Measurements from ENCODE around the gene ARL8A. TPM values are rescaled to one million over a fixed set of nuclear protein-coding genes. Genes with fewer than 3 reads are reported as not detected.

Gene ARL8A
- polyA plus RNA-seq, 1 donor (not counting 4 experiments of a cell fraction or from before 2014, with no cell fraction given): 58.6 TPM

DNA sequence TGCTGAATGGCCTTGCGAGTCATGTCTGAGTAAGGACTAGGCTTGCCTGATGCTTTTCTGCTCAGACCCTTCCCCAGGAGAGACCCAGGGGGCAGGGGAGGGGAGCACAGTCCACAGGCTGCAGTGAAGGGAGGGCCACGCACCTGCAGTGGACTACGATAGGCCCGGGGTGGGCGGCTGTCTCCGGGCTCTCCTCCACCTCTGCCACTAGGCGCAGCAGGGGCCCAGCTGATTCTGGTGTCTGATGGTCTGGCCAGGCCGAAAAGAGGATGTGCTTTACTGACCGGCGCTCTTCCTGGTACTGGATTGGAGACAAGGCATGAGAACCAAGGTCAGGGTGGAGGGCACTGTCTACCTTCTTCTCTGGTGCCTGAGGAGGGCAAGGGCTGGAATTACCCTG lies 7.9 kb upstream of the ARL8A start:
- H3K79me2 ChIP-seq (ENCODE audit: control insufficient read depth, insufficient read depth, low read length): no peaks in the 10 kb centered on the region

DNA sequence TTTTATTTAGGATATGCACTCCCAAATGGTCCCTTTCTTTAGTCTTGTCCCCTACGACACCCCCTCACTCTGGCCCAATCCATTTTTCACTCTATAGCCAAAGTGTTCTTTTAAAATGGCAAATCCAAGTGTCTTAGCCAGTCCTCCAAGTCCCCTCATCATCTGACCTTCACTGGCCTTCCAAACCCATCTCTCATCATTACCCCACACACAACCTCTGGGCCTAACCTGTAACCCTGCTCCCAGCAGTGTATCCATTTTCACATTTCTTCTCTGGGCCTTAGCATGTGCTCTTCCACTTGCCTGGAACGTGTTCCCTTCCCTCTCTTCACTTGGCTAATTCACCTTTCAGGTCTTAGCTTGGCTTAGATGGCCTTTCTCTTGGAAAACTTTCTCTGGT lies 6.5 kb upstream of the ARL8A start:
- no peaks in the 10 kb centered on the region for H3K4me1 ChIP-seq (ENCODE audit: control insufficient read depth, extremely low read depth, insufficient read depth, low read length)
- H2AFZ ChIP-seq (ENCODE audit: control insufficient read depth, low read length): no peak overlapping the region
- H3K79me2 ChIP-seq (ENCODE audit: control insufficient read depth, insufficient read depth, low read length): no peaks in the 10 kb centered on the region
- H3K4me2 ChIP-seq (ENCODE audit: control insufficient read depth, extremely low read depth, insufficient read depth, low read depth, low read length): no peak overlapping the region
- no peaks in the 10 kb centered on the region for H3K9me3 ChIP-seq (ENCODE audit: control insufficient read depth, low read depth, low read length)
- dilution Hi-C loops (cut with MboI; ENCODE audit: extremely low pct_ligation_motif_present, low sequenced_read_pairs): no loop called here
- no peak overlapping the region for H3K27ac ChIP-seq (ENCODE audit: control insufficient read depth, insufficient read depth, low read length)
- no peaks in the 10 kb centered on the region for H3K27me3 ChIP-seq (ENCODE audit: control insufficient read depth, extremely low read depth, insufficient read depth, low read length)
- no peak overlapping the region for H3K9ac ChIP-seq (ENCODE audit: control insufficient read depth, extremely low read depth, insufficient read depth, low read length)
- no peaks in the 10 kb centered on the region for H4K20me1 ChIP-seq (ENCODE audit: control insufficient read depth, extremely low read depth, insufficient read depth, low read length)
- H3K4me3 ChIP-seq (ENCODE audit: control insufficient read depth in 2 of 3, extremely low read depth in 1 of 3, insufficient read depth in 2 of 3, low read depth in 1 of 3, low read length in 3 of 3): no peak overlapping the region
- DNase-seq (ENCODE audit: low read depth, low spot score) (no peak), FAIRE-seq (no peak)
- H3K36me3 ChIP-seq (ENCODE audit: control insufficient read depth in 2 of 2, extremely low read depth in 1 of 2, insufficient read depth in 2 of 2, low read length in 2 of 2): no peaks in the 10 kb centered on the region
- H3K9me1 ChIP-seq (ENCODE audit: control insufficient read depth, extremely low read depth, insufficient read depth, low read length): no peaks in the 10 kb centered on the region
- TF ChIP-seq EZH2 (IDR thresholded peaks at IDR 0.05; ENCODE audit: low read length): no peak
- TF ChIP-seq, protein P1, sequence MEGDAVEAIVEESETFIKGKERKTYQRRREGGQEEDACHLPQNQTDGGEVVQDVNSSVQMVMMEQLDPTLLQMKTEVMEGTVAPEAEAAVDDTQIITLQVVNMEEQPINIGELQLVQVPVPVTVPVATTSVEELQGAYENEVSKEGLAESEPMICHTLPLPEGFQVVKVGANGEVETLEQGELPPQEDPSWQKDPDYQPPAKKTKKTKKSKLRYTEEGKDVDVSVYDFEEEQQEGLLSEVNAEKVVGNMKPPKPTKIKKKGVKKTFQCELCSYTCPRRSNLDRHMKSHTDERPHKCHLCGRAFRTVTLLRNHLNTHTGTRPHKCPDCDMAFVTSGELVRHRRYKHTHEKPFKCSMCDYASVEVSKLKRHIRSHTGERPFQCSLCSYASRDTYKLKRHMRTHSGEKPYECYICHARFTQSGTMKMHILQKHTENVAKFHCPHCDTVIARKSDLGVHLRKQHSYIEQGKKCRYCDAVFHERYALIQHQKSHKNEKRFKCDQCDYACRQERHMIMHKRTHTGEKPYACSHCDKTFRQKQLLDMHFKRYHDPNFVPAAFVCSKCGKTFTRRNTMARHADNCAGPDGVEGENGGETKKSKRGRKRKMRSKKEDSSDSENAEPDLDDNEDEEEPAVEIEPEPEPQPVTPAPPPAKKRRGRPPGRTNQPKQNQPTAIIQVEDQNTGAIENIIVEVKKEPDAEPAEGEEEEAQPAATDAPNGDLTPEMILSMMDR (optimal IDR thresholded peaks at IDR 0.05 in 1 of 3, IDR thresholded peaks at IDR 0.05 in 1 of 3, conservative IDR thresholded peaks at IDR 0.05 in 1 of 3; ENCODE audit: extremely low read depth in 1 of 3, insufficient read depth in 2 of 3, low read length in 3 of 3): no peak

More for the DNA sequence above, 7.9 kb upstream of the ARL8A start:
- dilution Hi-C loops (cut with MboI; ENCODE audit: extremely low pct_ligation_motif_present, low sequenced_read_pairs): no loop called here
- Histone ChIP-seq H3K4me2 (ENCODE audit: control insufficient read depth, extremely low read depth, insufficient read depth, low read depth, low read length) (no peak overlapping the region), H3K27ac (ENCODE audit: control insufficient read depth, insufficient read depth, low read length) (no peak overlapping the region), H4K20me1 (ENCODE audit: control insufficient read depth, extremely low read depth, insufficient read depth, low read length) (no peaks in the 10 kb centered on the region), H3K9me3 (ENCODE audit: control insufficient read depth, low read depth, low read length) (no peaks in the 10 kb centered on the region), H3K27me3 (ENCODE audit: control insufficient read depth, extremely low read depth, insufficient read depth, low read length) (no peaks in the 10 kb centered on the region), H3K4me1 (ENCODE audit: control insufficient read depth, extremely low read depth, insufficient read depth, low read length) (no peaks in the 10 kb centered on the region), H3K36me3 (ENCODE audit: control insufficient read depth in 2 of 2, extremely low read depth in 1 of 2, insufficient read depth in 2 of 2, low read length in 2 of 2) (no peaks in the 10 kb centered on the region), H3K4me3 (ENCODE audit: control insufficient read depth in 2 of 3, extremely low read depth in 1 of 3, insufficient read depth in 2 of 3, low read depth in 1 of 3, low read length in 3 of 3) (no peak overlapping the region), H3K9me1 (ENCODE audit: control insufficient read depth, extremely low read depth, insufficient read depth, low read length) (no peaks in the 10 kb centered on the region), H2AFZ (ENCODE audit: control insufficient read depth, low read length) (no peak overlapping the region), H3K9ac (ENCODE audit: control insufficient read depth, extremely low read depth, insufficient read depth, low read length) (no peak overlapping the region)
- DNase-seq (ENCODE audit: low read depth, low spot score) (no peak), FAIRE-seq (no peak)
- TF ChIP-seq EZH2 (IDR thresholded peaks at IDR 0.05; ENCODE audit: low read length): no peak
- TF ChIP-seq, protein P1 (optimal IDR thresholded peaks at IDR 0.05 in 1 of 3, IDR thresholded peaks at IDR 0.05 in 1 of 3, conservative IDR thresholded peaks at IDR 0.05 in 1 of 3; ENCODE audit: extremely low read depth in 1 of 3, insufficient read depth in 2 of 3, low read length in 3 of 3): no peak
